SH-SY5Y (cell line): ENCODE results near the gene FNDC11.

Experiments
- GATA2 ChIP-seq: IDR thresholded peaks from 2 replicates; pipeline ENCODE4 v1.6.1; 2011; ENCODE audit warnings: mild to moderate bottlenecking, low read depth, low read length
- GATA3 ChIP-seq: IDR thresholded peaks from 2 replicates; pipeline ENCODE4 v1.6.1; 2011; ENCODE audit warnings: low read depth, mild to moderate bottlenecking, low read length, moderate library complexity

FNDC11 gene

DNA sequence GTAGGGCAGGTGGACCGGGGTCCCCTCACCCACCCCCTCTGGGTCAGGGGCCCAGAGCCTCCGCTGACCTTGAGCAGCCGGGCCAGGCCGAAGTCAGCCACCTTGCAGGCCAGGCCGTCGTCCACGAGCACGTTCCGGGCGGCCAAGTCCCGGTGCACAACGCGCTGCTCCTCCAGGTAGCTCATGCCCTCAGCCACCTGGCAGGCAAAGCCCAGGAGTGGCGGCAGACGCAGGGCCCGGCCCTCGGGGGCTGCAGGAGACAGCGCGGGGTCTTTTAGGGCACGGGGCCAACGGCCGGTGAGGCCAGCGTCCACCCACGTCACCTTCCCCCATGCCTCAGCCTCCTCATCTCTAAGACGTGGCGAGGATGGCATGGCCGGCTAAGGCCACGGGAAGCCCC lies 12.6 kb upstream of the FNDC11 start:
- TF ChIP-seq GATA3 (no peak), GATA2 (no peak)

DNA sequence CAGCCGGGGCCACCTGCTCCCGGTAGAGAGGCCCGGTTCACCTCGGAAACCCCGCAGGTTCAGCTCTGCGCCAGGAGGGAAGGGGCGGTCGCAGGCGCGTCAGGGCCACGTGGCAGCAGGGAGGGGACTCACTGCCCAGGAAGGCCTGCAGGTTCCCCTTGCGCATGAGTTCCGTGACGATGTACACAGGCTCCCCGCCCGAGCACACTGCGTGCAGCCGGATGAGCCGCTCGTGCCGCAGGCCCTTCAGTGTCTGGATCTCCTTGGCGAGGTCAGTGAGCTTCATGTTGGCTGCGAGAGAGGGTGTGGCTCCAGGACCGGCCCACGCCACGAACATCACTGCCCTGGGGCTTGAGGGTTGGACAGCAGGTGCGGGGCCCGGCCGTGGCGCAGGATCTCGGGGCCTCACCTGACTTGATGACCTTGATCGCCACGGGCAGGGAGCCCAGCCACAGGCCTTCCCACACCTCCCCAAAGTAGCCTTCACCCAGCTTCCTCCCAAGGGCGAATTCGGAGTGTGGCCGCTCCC lies 11.9 kb upstream of the FNDC11 start:
- no peak for TF ChIP-seq GATA2
- no peak for TF ChIP-seq GATA3

DNA sequence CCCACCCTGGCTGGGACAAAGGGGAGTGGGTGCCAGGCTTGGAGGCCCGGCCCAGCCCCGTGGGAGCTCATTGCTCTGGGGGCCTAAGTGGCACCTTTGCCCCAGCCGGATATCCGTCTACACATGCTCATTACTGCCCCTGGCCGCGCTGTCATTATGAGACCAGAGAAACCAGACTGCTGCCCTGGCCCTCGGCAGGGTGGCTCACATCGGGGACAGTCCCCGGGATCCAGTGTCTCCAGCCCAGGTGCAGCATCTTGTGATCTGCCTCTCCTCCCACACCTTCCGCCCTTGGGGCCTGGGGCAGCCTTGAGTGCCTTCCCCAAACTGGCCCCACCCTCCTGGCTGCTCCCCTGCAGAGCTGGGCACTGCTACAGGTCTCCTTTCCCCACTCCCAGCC lies 11.3 kb upstream of the FNDC11 start:
- no peak for TF ChIP-seq GATA3
- no peak for TF ChIP-seq GATA2

DNA sequence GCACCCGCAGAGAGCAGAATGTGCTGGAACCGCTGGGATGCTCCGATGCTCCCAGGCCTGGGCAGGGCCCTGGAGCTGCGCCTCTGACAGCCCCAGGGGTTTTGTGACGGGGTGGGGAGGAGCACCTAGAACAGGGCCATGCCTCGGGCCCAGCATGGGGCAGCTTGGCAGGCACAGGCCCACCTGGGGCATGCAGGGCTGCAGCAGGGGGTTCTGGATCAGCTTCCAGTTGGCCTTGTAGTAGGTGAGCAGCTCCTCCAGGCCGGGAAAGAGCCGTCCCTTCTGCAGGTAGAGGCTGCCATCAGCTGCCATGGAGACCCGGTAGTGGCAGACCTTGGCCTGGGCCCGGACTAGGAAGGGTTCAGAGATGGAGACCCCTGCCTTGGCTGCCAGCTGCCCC lies 10.8 kb upstream of the FNDC11 start:
- TF ChIP-seq GATA2: no peak
- TF ChIP-seq GATA3: no peak

DNA sequence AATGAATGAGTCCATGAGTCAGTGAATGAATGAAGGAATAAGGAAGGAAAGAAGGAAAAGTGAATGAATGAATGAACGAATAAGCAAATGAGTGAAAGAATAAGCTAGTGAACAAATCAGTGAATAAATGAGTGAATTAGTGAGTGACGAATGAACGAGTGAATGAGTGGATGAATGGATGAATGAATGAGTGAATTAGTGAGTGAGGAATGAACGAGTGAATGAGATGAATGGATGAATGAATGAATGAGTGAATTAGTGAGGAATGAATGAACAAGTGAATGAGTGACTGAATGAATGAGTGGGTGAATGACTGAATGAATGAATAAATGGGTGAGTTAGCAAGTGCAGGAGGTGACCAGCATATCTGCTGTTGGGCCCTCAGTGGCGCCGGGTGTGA lies 10.2 kb upstream of the FNDC11 start:
- TF ChIP-seq GATA3: no peak
- no peak for TF ChIP-seq GATA2

DNA sequence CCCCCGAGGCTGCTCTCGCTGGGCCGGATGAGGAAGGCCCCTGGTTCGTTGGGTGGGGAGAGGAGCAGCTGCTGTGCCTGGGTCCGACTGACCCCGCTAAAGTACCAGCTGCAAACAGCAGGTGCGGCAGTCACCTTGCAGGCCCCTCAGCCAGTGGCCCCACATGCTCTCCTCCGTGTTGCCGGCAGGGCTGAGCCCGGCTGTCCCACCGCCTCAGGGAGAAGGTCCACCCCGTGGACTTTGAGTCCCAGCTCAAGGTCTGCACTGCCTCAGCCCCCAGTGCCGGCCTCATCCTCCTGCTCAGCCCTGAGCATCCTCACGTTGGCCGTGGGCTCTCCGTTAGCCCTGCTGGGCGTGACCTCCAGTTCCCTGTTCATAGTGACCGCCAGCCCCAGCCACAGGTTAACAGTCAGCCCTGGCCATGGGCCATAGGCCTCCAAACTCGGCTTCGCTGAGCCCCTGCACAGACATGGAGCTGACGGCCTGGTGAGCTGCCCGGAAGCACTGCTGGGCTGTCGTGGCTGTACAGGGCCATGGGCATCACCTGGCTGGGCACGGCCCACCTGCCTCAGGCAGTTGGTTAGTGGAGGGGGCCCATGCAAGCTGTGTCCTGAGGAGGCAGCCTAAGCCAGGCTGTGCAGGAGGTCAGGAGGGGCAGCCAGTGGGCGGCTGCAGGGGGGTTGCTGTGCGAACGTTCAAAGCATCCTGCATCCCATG lies 9.6 kb upstream of the FNDC11 start:
- TF ChIP-seq GATA2 (no peak), GATA3 (no peak)

DNA sequence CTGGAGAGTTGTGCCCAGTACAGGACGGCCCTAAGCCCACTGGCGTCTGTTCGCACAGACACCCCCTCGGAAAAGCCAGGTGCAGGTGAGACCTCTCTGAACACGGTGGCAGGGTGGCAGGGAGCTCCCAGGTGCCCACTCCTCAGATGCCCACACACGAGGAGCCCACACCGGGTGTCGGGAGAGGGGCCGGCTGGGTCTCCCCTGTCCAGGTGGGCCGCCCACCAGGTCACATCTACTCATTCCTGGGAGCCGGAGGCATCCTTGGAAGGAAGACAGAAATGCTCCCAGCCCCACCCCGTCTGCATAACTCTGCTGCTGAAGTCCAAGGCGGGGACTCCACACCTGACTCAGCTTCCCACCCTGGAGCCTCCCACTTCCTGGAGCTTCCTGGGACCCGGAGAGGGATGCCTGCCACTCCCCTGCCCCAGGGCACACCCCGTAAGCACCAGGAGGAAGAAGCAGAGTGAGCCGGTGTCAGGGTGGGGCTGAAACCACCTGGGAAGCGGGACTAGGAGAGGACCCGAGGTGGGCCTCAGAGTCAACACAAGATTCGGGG lies 8.9 kb upstream of the FNDC11 start:
- TF ChIP-seq GATA3 (no peak), GATA2 (no peak)

DNA sequence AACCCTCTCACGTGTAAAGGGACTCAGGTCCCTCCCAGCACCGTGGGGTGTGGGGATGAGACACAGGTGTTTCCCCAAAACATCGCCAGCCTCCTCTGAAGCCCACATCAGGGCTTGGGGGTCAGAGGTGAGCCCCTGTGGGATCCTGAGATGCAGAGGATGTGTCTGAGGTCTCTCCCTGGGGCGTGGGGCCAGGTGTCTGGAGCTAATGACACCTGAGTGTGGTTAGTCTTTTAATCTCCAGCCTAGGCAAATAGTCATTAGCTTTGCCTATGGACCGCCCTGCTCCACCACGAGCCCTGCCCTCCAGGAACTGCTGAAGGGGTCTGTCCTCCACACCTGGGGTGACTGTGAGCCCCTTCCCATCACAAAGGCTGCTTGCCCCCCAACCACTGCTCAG lies 8.1 kb upstream of the FNDC11 start:
- TF ChIP-seq GATA2: no peak

DNA sequence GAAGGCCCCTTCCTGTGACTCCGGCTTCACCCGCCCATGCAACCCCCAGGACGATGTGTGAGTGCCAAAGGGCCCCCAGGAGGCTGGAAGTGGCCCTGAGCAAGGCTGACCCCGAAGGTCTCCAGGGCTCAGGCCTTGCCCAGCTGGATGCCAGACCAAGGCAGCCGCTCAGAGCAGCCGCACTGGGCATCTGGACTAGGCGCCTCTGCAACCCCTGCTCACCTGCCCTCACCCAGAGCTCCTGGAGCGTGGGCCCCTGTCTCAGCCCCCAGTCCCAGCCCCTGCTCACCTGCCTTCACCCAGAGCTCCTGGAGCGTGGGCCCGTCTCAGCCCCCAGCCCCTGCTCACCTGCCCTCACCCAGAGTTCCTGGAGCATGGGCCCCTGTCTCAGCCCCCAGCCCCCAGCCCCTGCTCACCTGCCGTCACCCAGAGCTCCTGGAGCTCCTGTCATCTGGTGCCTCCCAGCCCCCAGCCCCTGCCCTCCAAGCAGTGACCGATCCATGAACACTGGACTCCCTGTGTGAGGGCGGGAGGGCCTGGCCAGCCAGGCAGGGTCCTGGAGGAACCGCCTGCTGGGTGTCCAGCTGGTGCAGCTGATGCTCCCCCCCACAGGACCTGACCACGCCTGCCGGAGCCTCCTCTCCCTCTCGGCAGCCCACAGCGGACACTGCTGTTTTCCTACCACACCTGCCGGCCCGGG lies 7.6 kb upstream of the FNDC11 start:
- no peak for TF ChIP-seq GATA2
- TF ChIP-seq GATA3: no peak

DNA sequence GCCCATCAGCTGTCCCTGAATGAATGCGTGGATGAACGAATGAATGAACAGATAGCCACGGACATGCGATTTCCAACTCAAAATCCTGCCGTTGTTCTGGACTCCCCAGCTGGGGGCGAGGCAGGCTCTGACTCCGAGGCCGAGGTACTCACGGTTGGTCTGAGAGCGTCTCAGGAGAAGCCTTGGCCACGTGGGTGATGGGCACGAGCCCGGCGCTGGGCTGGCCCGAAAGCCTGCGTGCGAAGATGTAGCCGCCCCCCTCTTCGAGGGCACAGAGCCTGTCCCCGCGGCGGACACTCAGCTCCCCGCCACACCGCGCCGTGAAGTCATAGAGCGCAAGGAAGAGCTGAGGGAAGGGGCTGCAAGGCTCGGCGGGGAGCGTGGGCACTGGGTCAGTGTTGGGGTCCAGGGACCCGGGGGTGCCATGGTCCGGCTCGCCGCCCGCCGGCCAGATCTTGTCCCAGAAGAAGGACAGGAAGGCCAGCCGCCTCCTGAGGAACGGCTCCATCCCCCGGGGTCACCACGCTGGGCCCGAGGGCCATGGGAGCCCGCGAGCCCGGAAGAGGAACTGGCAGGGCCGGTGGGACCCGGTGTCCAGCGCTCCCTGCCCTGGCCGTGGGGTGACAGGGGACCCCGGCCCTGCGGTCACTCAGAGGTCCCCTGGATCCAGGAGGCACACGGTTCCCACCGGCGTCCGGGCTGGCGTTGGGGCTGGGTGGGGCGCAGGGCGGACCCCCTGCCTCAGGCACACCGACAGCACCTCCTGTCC lies 6.8 kb upstream of the FNDC11 start:
- TF ChIP-seq GATA3 (no peak), GATA2 (no peak)

DNA sequence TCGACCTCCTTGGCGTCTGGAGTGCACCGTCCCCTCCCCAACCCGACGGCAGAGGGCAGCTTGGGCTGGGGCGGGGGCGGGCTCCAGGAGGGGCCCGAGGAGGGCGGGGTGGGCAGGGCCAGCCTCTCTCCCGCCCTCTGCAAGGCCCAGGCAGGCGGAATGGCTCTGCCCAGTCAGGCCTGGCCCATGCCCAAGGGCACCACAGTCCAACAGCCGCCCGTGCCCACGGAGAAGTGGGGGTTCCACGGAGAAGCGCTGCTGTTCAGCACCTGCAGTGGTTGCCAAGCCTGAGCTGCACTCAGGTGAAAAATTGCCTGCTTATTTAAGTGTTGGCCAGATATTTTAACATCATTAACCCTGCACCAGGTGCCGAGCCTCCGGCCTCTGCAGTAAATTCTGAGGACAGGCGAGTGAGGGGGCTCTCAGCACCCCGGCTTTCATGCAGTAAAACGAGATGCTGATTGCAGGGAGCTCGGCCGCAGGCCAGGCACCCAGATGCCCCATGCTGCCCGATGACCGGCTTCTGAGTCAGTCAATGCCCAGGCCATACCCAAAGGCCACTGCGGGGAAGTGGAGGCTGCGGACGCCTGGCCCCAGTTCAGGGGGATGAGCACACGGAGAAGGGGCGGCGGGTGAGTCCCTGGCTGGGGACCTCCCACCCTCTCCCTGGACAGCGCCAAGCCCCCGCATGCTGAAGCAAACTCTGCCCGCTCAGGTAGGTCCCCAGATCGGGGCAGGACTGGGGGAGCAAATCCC lies 6.1 kb upstream of the FNDC11 start, which contains the start of gene SRMS:
TSS of gene SRMS (minus strand) at position 25 of the 756 bp plus-strand sequence. CDS start 286 bp downstream, outside the sequence.
- TF ChIP-seq GATA3 (no peak), GATA2 (no peak)

DNA sequence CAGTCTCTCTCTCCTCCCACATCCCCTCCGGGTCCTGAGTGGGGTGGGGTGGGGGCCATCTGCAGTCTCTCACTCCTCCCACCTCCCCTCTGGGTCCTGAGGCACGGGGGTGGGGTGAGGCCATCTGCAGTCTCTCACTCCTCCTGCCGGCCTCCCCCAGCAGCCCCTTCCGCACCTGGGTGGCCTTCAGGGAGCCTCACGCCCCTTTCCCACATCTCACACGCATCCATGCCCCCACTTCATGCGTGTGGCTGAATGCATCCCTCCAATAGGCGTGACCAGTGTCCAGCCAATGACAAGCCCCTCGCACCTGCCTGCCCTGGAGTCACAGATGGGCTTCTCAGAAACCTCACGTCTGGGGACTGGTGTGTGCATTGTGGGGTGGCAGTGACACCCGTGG lies 5.4 kb upstream of the FNDC11 start:
- TF ChIP-seq GATA2: no peak
- TF ChIP-seq GATA3: no peak

DNA sequence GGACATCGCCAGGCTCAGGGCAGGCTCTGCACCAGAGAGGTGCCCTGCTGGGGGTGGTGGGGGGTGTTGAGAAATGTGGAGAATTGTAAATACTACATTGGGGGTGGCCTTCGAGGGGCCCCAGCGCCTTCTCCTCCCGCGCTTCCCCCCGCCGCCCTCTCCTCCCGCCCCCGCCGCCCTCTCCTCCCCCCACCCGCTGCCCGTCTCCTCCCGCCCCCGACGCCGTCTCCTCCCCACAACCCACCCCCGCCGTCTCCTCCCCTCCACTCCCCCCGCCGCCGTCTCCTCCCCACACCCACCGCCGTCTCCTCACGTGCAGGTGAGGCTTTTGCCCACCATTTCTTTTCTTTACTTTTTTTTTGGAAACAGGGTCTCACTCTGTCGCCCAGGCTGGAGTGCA lies 4.9 kb upstream of the FNDC11 start:
- TF ChIP-seq GATA3: no peak
- TF ChIP-seq GATA2: no peak

DNA sequence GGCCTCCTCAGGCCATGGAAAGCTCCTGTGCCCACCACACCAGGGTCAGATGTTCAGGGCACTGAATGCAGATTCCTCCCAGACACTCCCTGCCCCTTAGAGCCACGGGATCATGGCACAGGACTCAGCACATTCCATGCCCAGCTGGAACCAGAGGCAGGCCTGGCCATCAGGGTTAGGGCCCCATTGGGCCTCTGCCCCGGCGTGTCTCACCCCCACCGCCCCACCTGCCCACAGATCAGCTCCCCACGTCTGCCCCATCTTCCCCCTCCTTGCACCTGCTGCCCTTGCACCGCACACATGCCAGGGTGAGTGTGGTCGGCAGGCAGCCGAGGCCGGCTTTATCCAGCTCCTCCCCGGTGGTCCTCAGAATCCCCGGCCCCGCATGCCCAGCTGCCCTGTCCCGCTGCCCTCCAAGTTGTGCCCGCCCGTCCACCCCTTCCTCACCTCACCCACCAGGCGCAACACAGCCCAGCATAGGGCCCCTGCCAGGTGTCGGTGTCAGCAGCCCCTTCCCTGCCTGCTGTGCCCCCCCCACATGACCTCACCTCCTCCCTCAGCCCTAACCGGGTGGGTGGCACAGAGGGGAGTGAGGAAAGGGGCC lies 4.2 kb upstream of the FNDC11 start:
- TF ChIP-seq GATA3: no peak
- TF ChIP-seq GATA2: no peak
